ENCODE data around the gene ETNK1. TPM values are rescaled to one million over a fixed set of nuclear protein-coding genes. Genes with fewer than 3 reads are reported as not detected.

Gene ETNK1
- total RNA-seq, 5 donors from 2014 or later (not counting 1 experiment from before 2014, with no cell fraction given): 50.9 to 77.4 (median 69.9) TPM

DNA sequence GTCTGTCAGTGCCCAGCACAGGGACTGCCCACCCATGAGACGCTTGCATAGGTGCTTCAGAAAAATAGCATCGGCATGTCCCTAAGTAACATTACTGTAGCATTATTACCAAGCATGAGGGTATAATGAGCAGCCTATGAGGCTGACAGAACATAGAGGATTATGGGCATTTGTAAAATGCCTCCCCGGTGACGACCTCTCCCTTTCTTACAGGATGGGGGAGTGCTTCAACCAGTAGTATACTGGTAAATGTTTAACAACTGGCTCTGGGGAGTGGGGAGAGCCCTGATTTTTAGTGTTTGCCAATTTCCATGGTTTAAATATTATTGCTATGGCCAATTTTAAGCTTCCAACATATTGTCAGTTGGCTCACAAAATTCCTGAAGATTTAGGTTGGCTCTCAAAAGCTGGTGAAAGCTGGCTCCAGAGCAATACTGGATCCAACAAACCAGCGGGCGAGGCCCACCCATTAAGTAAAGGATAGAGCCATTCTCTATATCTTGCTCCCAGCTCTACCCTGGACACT is 104.5 kb downstream of the ETNK1 start:
- Mint-ChIP-seq H3K36me3 (no peaks in the 10 kb centered on the region), H3K27ac (no peak overlapping the region), H3K27me3 (peaks cover 5 to 16% of the 10 kb centered on the region in 2 donors), H3K4me1 (no peaks in the 10 kb centered on the region), H3K4me3 (no peak overlapping the region), H3K9me3 (no peaks in the 10 kb centered on the region)
- Histone ChIP-seq H3K36me3 (ENCODE audit: control insufficient read depth in 2 of 2, extremely low read depth in 1 of 2, insufficient read depth in 1 of 2, low read length in 1 of 2) (no peaks in the 10 kb centered on the region), H3K27ac (ENCODE audit: low read length) (no peak overlapping the region), H3K27me3 (replicated peaks in 1 of 2; ENCODE audit: control insufficient read depth in 2 of 2, extremely low read depth in 1 of 2, insufficient read depth in 2 of 2, low read length in 1 of 2) (no peaks in the 10 kb centered on the region), H3K9me3 (no peaks in the 10 kb centered on the region), H3K4me3 (ENCODE audit: control insufficient read depth in 1 of 2, extremely low read depth in 1 of 2, low read length in 1 of 2) (no peak overlapping the region), H3K4me1 (ENCODE audit: control insufficient read depth in 1 of 2, extremely low read depth in 1 of 2, insufficient read depth in 2 of 2, low read length in 2 of 2) (no peaks in the 10 kb centered on the region)
- DNase-seq (no peak), ATAC-seq (replicated peaks in 1 of 4) (no peak)
- WGBS (ENCODE audit: insufficient coverage): 100% methylated on average over 1 of the region's 6 CpGs
- POLR2A ChIA-PET: no interaction called here
- CTCF ChIA-PET: no interaction called here

DNA sequence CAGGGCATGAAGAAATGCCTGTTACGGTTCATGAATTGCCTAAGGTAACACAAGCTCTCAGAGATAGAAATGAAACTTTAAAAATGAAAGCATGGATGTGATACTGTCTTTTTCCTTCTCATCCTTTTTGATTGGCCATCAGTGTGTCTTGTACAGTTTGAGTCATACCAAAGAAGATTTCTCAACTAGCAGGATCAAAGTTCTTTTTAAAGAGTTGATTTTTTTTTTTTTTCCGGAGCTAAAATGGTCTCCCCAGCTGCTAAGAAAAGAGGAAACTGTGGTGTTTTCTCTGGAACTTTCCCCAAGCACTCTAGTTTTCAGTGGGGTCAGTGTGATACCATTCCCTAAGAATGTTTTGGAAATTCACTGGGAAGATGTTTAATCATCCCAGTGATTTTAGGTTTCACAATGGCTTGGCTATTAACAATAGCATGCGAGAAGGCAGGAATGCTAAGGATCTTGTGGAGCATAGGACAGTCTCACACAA is 105.0 kb downstream of the ETNK1 start:
- DNase-seq: no peak
- Mint-ChIP-seq H3K9me3 (no peaks in the 10 kb centered on the region), H3K27ac (no peak overlapping the region), H3K27me3 (peaks cover 5 to 16% of the 10 kb centered on the region in 2 donors), H3K4me3 (no peak overlapping the region), H3K36me3 (no peaks in the 10 kb centered on the region), H3K4me1 (no peaks in the 10 kb centered on the region)
- H3K27ac ChIP-seq (ENCODE audit: low read length): no peak overlapping the region
- POLR2A ChIA-PET: interaction anchor here in 1 of 2 donors (0.6 kb wide), 1 partner anchor 358 kb away, joined by 4 read pairs; no protein-coding TSS in a partner anchor
- CTCF ChIA-PET: no interaction called here
- no peaks in the 10 kb centered on the region for H3K27me3 ChIP-seq (replicated peaks in 1 of 2; ENCODE audit: control insufficient read depth in 2 of 2, extremely low read depth in 1 of 2, insufficient read depth in 2 of 2, low read length in 1 of 2)
- 100% methylated on average over 1 of the region's 3 CpGs for WGBS (ENCODE audit: insufficient coverage)
- no peak for ATAC-seq (replicated peaks in 1 of 4)
- H3K4me1 ChIP-seq (ENCODE audit: control insufficient read depth in 1 of 2, extremely low read depth in 1 of 2, insufficient read depth in 2 of 2, low read length in 2 of 2): no peaks in the 10 kb centered on the region
- no peaks in the 10 kb centered on the region for H3K9me3 ChIP-seq
- no peaks in the 10 kb centered on the region for H3K36me3 ChIP-seq (ENCODE audit: control insufficient read depth in 2 of 2, extremely low read depth in 1 of 2, insufficient read depth in 1 of 2, low read length in 1 of 2)
- no peak overlapping the region for H3K4me3 ChIP-seq (ENCODE audit: control insufficient read depth in 1 of 2, extremely low read depth in 1 of 2, low read length in 1 of 2)

DNA sequence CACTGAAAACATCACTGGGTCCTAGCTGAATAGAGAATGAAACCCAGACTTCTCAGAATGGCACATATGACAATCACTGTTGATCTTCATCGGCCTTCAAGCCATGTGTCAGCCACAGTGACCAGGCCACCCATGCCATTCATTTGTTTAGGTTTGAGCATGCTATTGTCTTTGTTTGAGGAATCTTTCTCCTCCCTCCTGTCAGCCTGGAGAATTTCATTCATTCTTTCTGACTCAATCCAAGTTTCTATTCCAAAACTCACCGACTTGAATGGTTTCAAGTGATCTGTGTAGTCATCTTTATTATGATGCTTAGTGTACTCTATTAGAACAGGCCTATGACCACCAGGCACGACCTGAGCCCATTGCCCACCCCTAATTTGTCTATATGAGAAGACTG is 106.3 kb downstream of the ETNK1 start:
- Mint-ChIP-seq H3K4me3 (no peak overlapping the region), H3K4me1 (no peaks in the 10 kb centered on the region), H3K27me3 (peaks cover 5 to 12% of the 10 kb centered on the region in 2 donors), H3K9me3 (peaks cover 0 to 3% (median 0%) of the 10 kb centered on the region in 3 donors), H3K36me3 (no peaks in the 10 kb centered on the region), H3K27ac (no peak overlapping the region)
- H3K4me1 ChIP-seq (ENCODE audit: control insufficient read depth in 1 of 2, extremely low read depth in 1 of 2, insufficient read depth in 2 of 2, low read length in 2 of 2): no peaks in the 10 kb centered on the region
- ChIA-PET CTCF (no interaction called here), POLR2A (no interaction called here)
- WGBS (ENCODE audit: insufficient coverage): no CpG with 5 or more reads among the region's 3 CpGs
- H3K9me3 ChIP-seq: no peaks in the 10 kb centered on the region
- no peak for ATAC-seq (replicated peaks in 1 of 4)
- no peaks in the 10 kb centered on the region for H3K27me3 ChIP-seq (replicated peaks in 1 of 2; ENCODE audit: control insufficient read depth in 2 of 2, extremely low read depth in 1 of 2, insufficient read depth in 2 of 2, low read length in 1 of 2)
- no peaks in the 10 kb centered on the region for H3K36me3 ChIP-seq (ENCODE audit: control insufficient read depth in 2 of 2, extremely low read depth in 1 of 2, insufficient read depth in 1 of 2, low read length in 1 of 2)
- H3K4me3 ChIP-seq (ENCODE audit: control insufficient read depth in 1 of 2, extremely low read depth in 1 of 2, low read length in 1 of 2): no peak overlapping the region
- DNase-seq: no peak
- H3K27ac ChIP-seq (ENCODE audit: low read length): no peak overlapping the region

- Histone ChIP-seq H3K27ac (ENCODE audit: low read length) (no peak overlapping the region), H3K4me1 (ENCODE audit: control insufficient read depth in 1 of 2, extremely low read depth in 1 of 2, insufficient read depth in 2 of 2, low read length in 2 of 2) (no peaks in the 10 kb centered on the region), H3K9me3 (no peaks in the 10 kb centered on the region), H3K4me3 (ENCODE audit: control insufficient read depth in 1 of 2, extremely low read depth in 1 of 2, low read length in 1 of 2) (no peak overlapping the region), H3K36me3 (ENCODE audit: control insufficient read depth in 2 of 2, extremely low read depth in 1 of 2, insufficient read depth in 1 of 2, low read length in 1 of 2) (no peaks in the 10 kb centered on the region), H3K27me3 (replicated peaks in 1 of 2; ENCODE audit: control insufficient read depth in 2 of 2, extremely low read depth in 1 of 2, insufficient read depth in 2 of 2, low read length in 1 of 2) (no peaks in the 10 kb centered on the region)
- Mint-ChIP-seq H3K9me3 (peaks cover 0 to 3% (median 0%) of the 10 kb centered on the region in 3 donors), H3K27ac (no peak overlapping the region), H3K27me3 (peaks cover 5 to 12% of the 10 kb centered on the region in 2 donors), H3K36me3 (no peaks in the 10 kb centered on the region), H3K4me3 (no peak overlapping the region), H3K4me1 (no peaks in the 10 kb centered on the region)
- DNase-seq (no peak), ATAC-seq (replicated peaks in 1 of 4) (no peak)
- POLR2A ChIA-PET: interaction anchor here in 1 of 2 donors (0.5 kb wide), 1 partner anchor 53 kb away, joined by 3 read pairs; no protein-coding TSS in a partner anchor
- CTCF ChIA-PET: no interaction called here
- WGBS (ENCODE audit: insufficient coverage): 88% methylated on average over 2 of the region's 7 CpGs
Measured at GRCh38 chr12:22733756-22734155, 108.8 kb downstream of the ETNK1 start.

DNA sequence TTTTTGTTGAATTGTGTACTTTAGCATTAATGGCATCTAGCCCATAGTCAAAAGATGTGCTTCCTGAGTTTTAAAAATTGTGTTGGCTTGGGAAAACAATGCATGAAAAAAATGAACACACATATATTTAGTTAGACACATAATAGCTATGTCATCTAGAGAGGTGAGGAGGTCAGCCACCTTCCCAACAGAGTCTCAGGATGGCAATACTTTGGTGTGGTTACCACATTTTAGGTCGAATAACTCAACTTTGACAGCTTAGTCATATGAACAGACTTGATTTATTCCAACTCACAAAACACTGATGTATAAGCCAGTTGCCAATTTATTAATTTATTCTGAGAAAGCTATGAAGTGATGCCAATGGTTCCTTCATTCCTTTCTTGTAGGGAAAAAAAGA is 114.0 kb downstream of the ETNK1 start:
- ChIA-PET POLR2A (no interaction called here), CTCF (interaction anchor here in 1 of 2 donors (0.5 kb wide), 1 partner anchor 23 kb away, joined by 3 read pairs; no protein-coding TSS in a partner anchor)
- H3K9me3 ChIP-seq: no peaks in the 10 kb centered on the region
- Mint-ChIP-seq H3K9me3 (peaks cover 0 to 3% (median 0%) of the 10 kb centered on the region in 3 donors), H3K4me3 (no peak overlapping the region), H3K4me1 (no peaks in the 10 kb centered on the region), H3K27me3 (peaks cover 0 to 7% of the 10 kb centered on the region in 2 donors), H3K36me3 (no peaks in the 10 kb centered on the region), H3K27ac (no peak overlapping the region)
- H3K27ac ChIP-seq (ENCODE audit: low read length): no peak overlapping the region
- WGBS (ENCODE audit: insufficient coverage): no CpG with 5 or more reads among the region's 1 CpG
- no peaks in the 10 kb centered on the region for H3K4me1 ChIP-seq (ENCODE audit: control insufficient read depth in 1 of 2, extremely low read depth in 1 of 2, insufficient read depth in 2 of 2, low read length in 2 of 2)
- H3K4me3 ChIP-seq (ENCODE audit: control insufficient read depth in 1 of 2, extremely low read depth in 1 of 2, low read length in 1 of 2): no peak overlapping the region
- peaks cover 0 to 4% of the 10 kb centered on the region in 2 experiments for H3K27me3 ChIP-seq (replicated peaks in 1 of 2; ENCODE audit: control insufficient read depth in 2 of 2, extremely low read depth in 1 of 2, insufficient read depth in 2 of 2, low read length in 1 of 2)
- no peak for ATAC-seq (replicated peaks in 1 of 4)
- no peaks in the 10 kb centered on the region for H3K36me3 ChIP-seq (ENCODE audit: control insufficient read depth in 2 of 2, extremely low read depth in 1 of 2, insufficient read depth in 1 of 2, low read length in 1 of 2)
- no peak for DNase-seq

Other genes starting within 250 kb of the ETNK1 start
- gene C2CD5, start 80.6 kb upstream of the ETNK1 start, total RNA-seq: 10 to 100 TPM; 34.6 to 44.9 (median 42.6) TPM

Data from T-cell (primary cell).